H9 (cell line): ENCODE measurements around the gene HLA-DRA. TPM values are rescaled to one million over a fixed set of nuclear protein-coding genes. Genes with fewer than 3 reads are reported as not detected.

Experiments
- DNase-seq: peaks from one replicate; pipeline ENCODE4 v3.0.0-alpha.2; 2017
- H2AFZ ChIP-seq: one replicate; pipeline ENCODE4 v1.6.1; 2013; ENCODE audit warnings: mild to moderate bottlenecking, low read length, control low read depth, moderate library complexity
- H2AK5ac ChIP-seq: 2 replicates; pipeline ENCODE4 v1.6.1; 2013; ENCODE audit warnings: low read length, control low read depth, mixed read lengths; ENCODE audit not compliant: insufficient read length
- H2BK120ac ChIP-seq: one replicate; pipeline ENCODE4 v1.6.1; 2013; ENCODE audit warnings: low read depth, mild to moderate bottlenecking, low read length, control low read depth, inconsistent platforms; ENCODE audit not compliant: poor library complexity, severe bottlenecking
- H2BK12ac ChIP-seq: 2 replicates; pipeline ENCODE4 v1.6.1; 2013; ENCODE audit warnings: low read length, control low read depth, mixed read lengths, low read depth; ENCODE audit not compliant: insufficient read length
- H2BK15ac ChIP-seq: 2 replicates; pipeline ENCODE4 v1.6.1; 2013; ENCODE audit warnings: low read depth, low read length, control low read depth
- H2BK20ac ChIP-seq: one replicate; pipeline ENCODE4 v1.6.1; 2013; ENCODE audit warnings: low read depth, mild to moderate bottlenecking, low read length, control low read depth, inconsistent platforms; ENCODE audit not compliant: poor library complexity, severe bottlenecking
- H2BK5ac ChIP-seq: 2 replicates; pipeline ENCODE4 v1.6.1; 2013; ENCODE audit warnings: low read length, control low read depth, mixed read lengths; ENCODE audit not compliant: insufficient read length
- H3K14ac ChIP-seq: 2 replicates; pipeline ENCODE4 v1.6.1; 2013; ENCODE audit warnings: low read length, control low read depth; ENCODE audit not compliant: insufficient read depth
- H3K18ac ChIP-seq: 2 replicates; pipeline ENCODE4 v1.6.1; 2013; ENCODE audit warnings: low read depth, mild to moderate bottlenecking, mixed read lengths, low read length, control low read depth; ENCODE audit not compliant: insufficient read length
- H3K23ac ChIP-seq: 2 replicates; pipeline ENCODE4 v1.6.1; 2013; ENCODE audit warnings: low read length, control low read depth, mixed read lengths, low read depth; ENCODE audit not compliant: insufficient read length
- H3K23me2 ChIP-seq: 2 replicates; pipeline ENCODE4 v1.6.1; 2013; ENCODE audit warnings: low read depth, mild to moderate bottlenecking, mixed read lengths, low read length, control low read depth; ENCODE audit not compliant: insufficient read length, poor library complexity, severe bottlenecking
- H3K27ac ChIP-seq: 2 replicates; pipeline ENCODE4 v1.5.1; 2013; ENCODE audit warnings: low read length, control low read depth, mixed read lengths, low read depth; ENCODE audit not compliant: insufficient read length
- H3K27me3 ChIP-seq: 2 replicates; pipeline ENCODE4 v1.6.1; 2013; ENCODE audit warnings: low read length, control low read depth, inconsistent platforms; ENCODE audit not compliant: insufficient read depth
- H3K4ac ChIP-seq: 2 replicates; pipeline ENCODE4 v1.6.1; 2013; ENCODE audit warnings: low read depth, mild to moderate bottlenecking, control low read depth, inconsistent platforms, low read length, moderate library complexity
- H3K4me1 ChIP-seq: 2 replicates; pipeline ENCODE4 v1.6.1; 2013; ENCODE audit warnings: low read length, control low read depth, inconsistent platforms; ENCODE audit not compliant: insufficient read depth
- H3K4me2 ChIP-seq: 2 replicates; pipeline ENCODE4 v1.6.1; 2013; ENCODE audit warnings: low read length, control low read depth, mixed read lengths; ENCODE audit not compliant: insufficient read length, insufficient read depth
- H3K56ac ChIP-seq: 2 replicates; pipeline ENCODE4 v1.6.1; 2013; ENCODE audit warnings: low read depth, mild to moderate bottlenecking, mixed read lengths, low read length, control low read depth; ENCODE audit not compliant: insufficient read length
- H3K79me1 ChIP-seq: 2 replicates; pipeline ENCODE4 v1.6.1; 2013; ENCODE audit warnings: low read depth, mild to moderate bottlenecking, moderate library complexity, low read length, control low read depth, inconsistent platforms; ENCODE audit not compliant: insufficient read depth, poor library complexity, severe bottlenecking
- H3K79me2 ChIP-seq: 2 replicates; pipeline ENCODE4 v1.6.1; 2013; ENCODE audit warnings: low read length, control low read depth, inconsistent platforms; ENCODE audit not compliant: insufficient read depth
- H3K9ac ChIP-seq: 2 replicates; pipeline ENCODE4 v1.6.1; 2013; ENCODE audit warnings: low read length, control low read depth, mixed read lengths; ENCODE audit not compliant: insufficient read length; ENCODE audit errors: extremely low read depth
- H3K9me3 ChIP-seq: one replicate; pipeline ENCODE4 v1.6.1; 2013; ENCODE audit warnings: low read depth, low read length, inconsistent platforms; ENCODE audit not compliant: control insufficient read depth
- H3T11ph ChIP-seq: one replicate; pipeline ENCODE4 v1.6.1; 2013; ENCODE audit warnings: mild to moderate bottlenecking, low read length, control low read depth, inconsistent platforms
- H4K20me1 ChIP-seq: one replicate; pipeline ENCODE4 v1.6.1; 2013; ENCODE audit not compliant: control insufficient read depth, insufficient read length, insufficient read depth
- H4K5ac ChIP-seq: 2 replicates; pipeline ENCODE4 v1.6.1; 2013; ENCODE audit warnings: low read depth, mild to moderate bottlenecking, mixed read lengths, low read length, control low read depth; ENCODE audit not compliant: insufficient read length
- H4K8ac ChIP-seq: replicated peaks from 2 replicates; pipeline ENCODE4 v1.6.1; 2013; ENCODE audit warnings: low read length, control low read depth, mixed read lengths, low read depth; ENCODE audit not compliant: insufficient read length
- H4K91ac ChIP-seq: 2 replicates; pipeline ENCODE4 v1.6.1; 2013; ENCODE audit warnings: low read depth, mild to moderate bottlenecking, moderate library complexity, mixed read lengths, low read length, control low read depth; ENCODE audit not compliant: insufficient read length
- H3K27ac Mint-ChIP-seq, 3 experiments: 2 replicates in 2 of 3; 3 replicates in 1 of 3; pipeline ENCODE4 v1.8.0; 2020 to 2021; ENCODE audit warnings: mixed read lengths in 3 of 3, mild to moderate bottlenecking in 1 of 3, moderate library complexity in 1 of 3
- H3K27me3 Mint-ChIP-seq: 2 replicates; pipeline ENCODE4 v1.8.0; 2021; ENCODE audit warnings: low read depth, mild to moderate bottlenecking, moderate library complexity, mixed read lengths
- H3K36me3 Mint-ChIP-seq, 3 experiments: 2 replicates in 2 of 3; 3 replicates in 1 of 3; pipeline ENCODE4 v1.8.0; 2020 to 2021; ENCODE audit warnings: low read depth in 3 of 3, mixed read lengths in 3 of 3; ENCODE audit not compliant: insufficient read depth in 1 of 3
- H3K4me1 Mint-ChIP-seq, 2 experiments: 2 replicates each; pipeline ENCODE4 v1.8.0; 2020; ENCODE audit warnings: mixed read lengths in 2 of 2
- H3K4me3 Mint-ChIP-seq, 2 experiments: 2 replicates in 1 of 2; 3 replicates in 1 of 2; pipeline ENCODE4 v1.8.0; 2020 to 2021; ENCODE audit warnings: mild to moderate bottlenecking in 2 of 2, mixed read lengths in 2 of 2, moderate library complexity in 1 of 2
- H3K9me3 Mint-ChIP-seq, 2 experiments: 2 replicates in 1 of 2; 3 replicates in 1 of 2; pipeline ENCODE4 v1.8.0; 2020; ENCODE audit warnings: mild to moderate bottlenecking in 2 of 2, mixed read lengths in 2 of 2, moderate library complexity in 1 of 2
- WGBS: extraction: QIAGEN DNeasy Blood & Tissue Kit; methylation state at CpG from one replicate; pipeline ENCODE4 v1.1.7; 2013; ENCODE audit warnings: missing lambda C conversion rate, low lambda C conversion rate, mixed read lengths; ENCODE audit not compliant: insufficient read length; ENCODE audit errors: extremely low coverage; 5-methylcytosine and 5-hydroxymethylcytosine counted together
- total RNA-seq: library from RNA; stranded (reverse); gene quantifications from 2 replicates; pipeline ENCODE4 v1.2.1, GENCODE V29; 2021
- TF ChIP-seq, protein P1 (sequence below): fragments of 200-600 bp; sonication (generic); conservative IDR thresholded peaks from 3 replicates; pipeline ENCODE4 v1.8.0; 2021; ENCODE audit warnings: antibody characterized with exemption, mild to moderate bottlenecking

Gene HLA-DRA
- total RNA-seq, 1 experiment from 2014 or later: 3.1 TPM

DNA sequence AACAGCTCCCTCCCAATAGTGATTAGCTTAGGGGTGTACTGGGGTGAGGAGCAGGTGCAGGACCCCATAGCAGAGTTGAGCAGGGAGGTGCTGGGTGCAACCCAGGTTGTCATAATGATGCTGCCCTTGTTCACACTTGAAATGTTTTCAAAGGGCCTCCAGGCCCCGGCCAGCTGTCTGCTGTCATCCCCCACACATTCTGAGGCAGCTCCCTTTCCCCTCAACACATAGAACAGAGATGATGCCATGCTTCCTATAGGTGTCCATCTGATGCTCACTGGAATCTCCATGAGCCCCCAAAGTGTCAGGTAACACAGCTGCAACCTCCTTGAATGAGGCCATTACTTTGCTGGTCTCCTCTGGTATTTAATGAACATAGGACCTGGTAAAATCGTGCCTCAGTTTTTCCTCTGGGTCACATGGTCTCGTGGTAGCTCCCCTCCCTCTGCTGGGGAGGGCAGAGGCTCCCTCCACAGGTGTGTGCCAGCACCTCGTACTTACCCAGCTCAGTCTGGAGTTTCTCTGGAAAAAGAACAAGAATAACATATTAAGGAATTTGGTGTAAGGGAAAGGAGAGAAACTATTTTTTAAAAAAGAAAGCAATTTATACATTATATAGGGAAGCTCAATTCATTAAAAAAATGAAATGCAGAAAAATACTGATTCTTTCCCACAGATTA lies 38.3 kb upstream of the HLA-DRA start:
- H3K56ac ChIP-seq: no peak overlapping the region
- H3K27me3 ChIP-seq: no peaks in the 10 kb centered on the region
- no peak overlapping the region for H3K27ac ChIP-seq
- H3K9me3 ChIP-seq: no peaks in the 10 kb centered on the region
- H3K18ac ChIP-seq: no peak overlapping the region
- no peak overlapping the region for H4K5ac ChIP-seq
- DNase-seq: no peak
- no peak overlapping the region for H2BK120ac ChIP-seq
- no peaks in the 10 kb centered on the region for H4K20me1 ChIP-seq
- no peak overlapping the region for H2BK5ac ChIP-seq
- Mint-ChIP-seq H3K27ac (no peak overlapping the region; a peak in 2 of 7 replicates), H3K4me3 (no peak overlapping the region), H3K4me1 (no peaks in the 10 kb centered on the region), H3K36me3 (no peaks in the 10 kb centered on the region; a peak in 3 of 7 replicates), H3K9me3 (peaks cover 0 to 3% of the 10 kb centered on the region in 2 experiments; a peak in 3 of 5 replicates), H3K27me3 (peaks cover 10% of the 10 kb centered on the region)
- H4K8ac ChIP-seq: no peak overlapping the region
- WGBS: no CpG with 5 or more reads among the region's 4 CpGs
- no peak overlapping the region for H3T11ph ChIP-seq
- no peaks in the 10 kb centered on the region for H3K4me1 ChIP-seq
- no peak overlapping the region for H2BK12ac ChIP-seq
- no peak overlapping the region for H3K4me2 ChIP-seq
- no peak overlapping the region for H2AK5ac ChIP-seq
- H2BK15ac ChIP-seq: no peak overlapping the region
- H2BK20ac ChIP-seq: no peak overlapping the region
- H3K79me2 ChIP-seq: no peaks in the 10 kb centered on the region
- no peak overlapping the region for H2AFZ ChIP-seq
- no peak overlapping the region for H3K4ac ChIP-seq
- H3K14ac ChIP-seq: no peak overlapping the region
- TF ChIP-seq, protein P1, sequence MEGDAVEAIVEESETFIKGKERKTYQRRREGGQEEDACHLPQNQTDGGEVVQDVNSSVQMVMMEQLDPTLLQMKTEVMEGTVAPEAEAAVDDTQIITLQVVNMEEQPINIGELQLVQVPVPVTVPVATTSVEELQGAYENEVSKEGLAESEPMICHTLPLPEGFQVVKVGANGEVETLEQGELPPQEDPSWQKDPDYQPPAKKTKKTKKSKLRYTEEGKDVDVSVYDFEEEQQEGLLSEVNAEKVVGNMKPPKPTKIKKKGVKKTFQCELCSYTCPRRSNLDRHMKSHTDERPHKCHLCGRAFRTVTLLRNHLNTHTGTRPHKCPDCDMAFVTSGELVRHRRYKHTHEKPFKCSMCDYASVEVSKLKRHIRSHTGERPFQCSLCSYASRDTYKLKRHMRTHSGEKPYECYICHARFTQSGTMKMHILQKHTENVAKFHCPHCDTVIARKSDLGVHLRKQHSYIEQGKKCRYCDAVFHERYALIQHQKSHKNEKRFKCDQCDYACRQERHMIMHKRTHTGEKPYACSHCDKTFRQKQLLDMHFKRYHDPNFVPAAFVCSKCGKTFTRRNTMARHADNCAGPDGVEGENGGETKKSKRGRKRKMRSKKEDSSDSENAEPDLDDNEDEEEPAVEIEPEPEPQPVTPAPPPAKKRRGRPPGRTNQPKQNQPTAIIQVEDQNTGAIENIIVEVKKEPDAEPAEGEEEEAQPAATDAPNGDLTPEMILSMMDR: no peak
- no peaks in the 10 kb centered on the region for H3K79me1 ChIP-seq
- H4K91ac ChIP-seq: no peak overlapping the region
- no peak overlapping the region for H3K9ac ChIP-seq
- H3K23ac ChIP-seq: no peak overlapping the region
- no peaks in the 10 kb centered on the region for H3K23me2 ChIP-seq
